Peyer's patch (tissue), 4 donors: ENCODE results near the gene CARD10.

ENCODE experiments used
- POLR2A ChIP-seq, 2 donors: fragments of 450-650 bp; IDR thresholded peaks; one replicate each; pipeline ENCODE4 v1.5.1; 2017; ENCODE audit warnings: antibody characterized with exemption in 2 of 2, mild to moderate bottlenecking in 2 of 2, moderate library complexity in 2 of 2
- TF ChIP-seq, protein P1 (sequence below), 6 experiments: fragments of 450-650 bp in 4 of 6; fragments of 200-600 bp in 2 of 6; sonication (generic) in 1 of 6; IDR thresholded peaks; one replicate each; pipeline ENCODE4 v1.5.1; 2017 to 2019; ENCODE audit warnings: antibody characterized with exemption in 6 of 6, mild to moderate bottlenecking in 3 of 6, moderate library complexity in 1 of 6

DNA sequence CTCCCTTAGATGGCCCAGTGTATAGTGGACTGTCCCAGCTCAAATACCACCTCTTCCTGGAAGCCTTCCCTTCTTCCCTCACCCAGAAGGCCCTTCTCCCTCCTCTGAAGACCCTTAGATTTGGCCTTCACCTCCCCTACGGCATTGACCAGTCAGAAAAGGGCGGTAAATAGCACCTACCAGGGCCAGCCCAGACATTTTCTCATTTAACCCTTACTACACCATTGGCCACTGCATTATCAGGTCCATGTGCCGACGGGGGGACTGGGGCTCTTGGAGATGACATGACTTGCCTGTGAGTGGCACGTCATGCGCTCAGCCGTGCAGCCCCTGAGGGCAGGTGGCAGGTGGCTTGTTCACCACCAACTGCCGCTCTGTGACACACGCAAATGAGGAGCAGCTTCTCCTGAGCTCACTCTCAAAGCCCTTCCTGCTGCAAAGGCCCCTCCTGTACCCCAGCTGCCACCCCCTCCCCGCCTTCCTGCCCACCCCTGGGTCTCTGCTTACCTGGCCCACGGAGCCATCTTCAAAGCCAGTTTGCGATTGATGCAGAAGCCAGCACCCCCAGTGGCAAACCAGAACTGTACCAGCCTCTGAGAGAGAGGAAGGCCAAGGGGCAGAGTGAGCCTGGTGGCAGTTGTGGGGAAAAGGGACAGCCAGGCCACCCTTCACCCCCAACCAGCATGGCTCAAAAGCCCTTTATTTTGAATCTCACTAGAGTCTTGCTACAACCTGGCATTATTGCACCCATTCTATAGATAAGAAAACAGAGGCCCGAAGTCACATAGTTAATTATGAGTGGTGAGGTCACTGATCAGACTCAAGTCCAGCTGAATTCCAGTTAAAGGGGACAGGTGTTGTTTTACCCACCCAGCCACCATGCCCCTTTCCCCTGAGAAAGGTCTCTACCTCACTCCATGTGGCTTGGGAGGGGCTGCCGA, 42.6 kb downstream of the CARD10 start:
- TF ChIP-seq, protein P1, sequence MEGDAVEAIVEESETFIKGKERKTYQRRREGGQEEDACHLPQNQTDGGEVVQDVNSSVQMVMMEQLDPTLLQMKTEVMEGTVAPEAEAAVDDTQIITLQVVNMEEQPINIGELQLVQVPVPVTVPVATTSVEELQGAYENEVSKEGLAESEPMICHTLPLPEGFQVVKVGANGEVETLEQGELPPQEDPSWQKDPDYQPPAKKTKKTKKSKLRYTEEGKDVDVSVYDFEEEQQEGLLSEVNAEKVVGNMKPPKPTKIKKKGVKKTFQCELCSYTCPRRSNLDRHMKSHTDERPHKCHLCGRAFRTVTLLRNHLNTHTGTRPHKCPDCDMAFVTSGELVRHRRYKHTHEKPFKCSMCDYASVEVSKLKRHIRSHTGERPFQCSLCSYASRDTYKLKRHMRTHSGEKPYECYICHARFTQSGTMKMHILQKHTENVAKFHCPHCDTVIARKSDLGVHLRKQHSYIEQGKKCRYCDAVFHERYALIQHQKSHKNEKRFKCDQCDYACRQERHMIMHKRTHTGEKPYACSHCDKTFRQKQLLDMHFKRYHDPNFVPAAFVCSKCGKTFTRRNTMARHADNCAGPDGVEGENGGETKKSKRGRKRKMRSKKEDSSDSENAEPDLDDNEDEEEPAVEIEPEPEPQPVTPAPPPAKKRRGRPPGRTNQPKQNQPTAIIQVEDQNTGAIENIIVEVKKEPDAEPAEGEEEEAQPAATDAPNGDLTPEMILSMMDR (IDR thresholded peaks at IDR 0.05) = no peak
- TF ChIP-seq POLR2A (IDR thresholded peaks at IDR 0.05) = no peak
